GM18498 (cell line): ENCODE data around the gene CLIC5.

Experiments
- ATAC-seq: cut with Tn5 transposase; IDR thresholded peaks from one replicate; pipeline ENCODE4 v1.9.1; 2021; ENCODE audit warnings: mild to moderate bottlenecking, moderate library complexity; ENCODE audit not compliant: unreplicated experiment

CLIC5 gene

DNA sequence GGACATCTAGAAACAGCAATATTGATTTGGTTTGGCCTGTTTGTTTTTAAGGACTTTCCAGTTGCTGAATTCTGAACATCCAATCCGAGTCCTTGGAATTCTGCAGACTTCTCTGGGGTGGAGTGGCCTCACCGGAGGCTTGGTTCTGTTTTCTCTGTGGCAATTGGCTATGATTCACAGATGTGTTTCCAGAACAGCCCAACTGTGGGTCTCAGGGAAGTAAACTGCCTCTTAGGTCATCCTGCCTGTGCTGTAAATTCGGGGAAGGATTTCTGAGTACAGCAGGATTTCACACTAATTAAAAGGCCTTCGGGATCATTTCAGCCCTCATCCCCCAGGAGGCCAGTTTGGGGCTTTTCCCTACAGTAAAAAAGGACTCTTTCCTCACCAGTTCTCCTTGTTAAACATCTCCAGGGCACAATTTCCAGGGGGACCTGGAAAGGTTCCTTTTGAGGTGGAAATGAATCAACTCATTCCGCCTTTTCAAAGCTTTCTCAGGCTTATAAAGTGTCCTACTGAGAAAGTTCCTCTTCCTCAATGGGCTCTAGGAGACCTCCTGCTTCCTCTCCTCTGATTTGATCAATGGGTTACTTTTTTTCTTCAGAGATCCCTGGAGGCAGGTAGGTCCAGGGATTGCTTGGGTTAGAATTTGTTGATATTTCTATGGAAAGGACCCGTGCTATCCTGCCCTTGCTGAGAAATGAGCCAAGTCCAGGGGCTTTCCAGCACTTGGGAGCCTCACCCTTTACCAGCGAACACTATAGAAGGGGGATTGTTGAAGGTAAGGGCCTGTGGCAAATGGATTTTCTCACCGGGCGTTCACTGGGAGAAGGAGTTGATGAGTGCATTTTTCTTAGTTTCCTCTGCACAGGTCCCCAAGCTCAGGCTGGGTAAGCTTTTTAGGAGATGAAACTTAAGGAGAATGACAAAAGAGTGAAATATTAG, 114.6 kb downstream of the CLIC5 start:
- ATAC-seq = no peak

DNA sequence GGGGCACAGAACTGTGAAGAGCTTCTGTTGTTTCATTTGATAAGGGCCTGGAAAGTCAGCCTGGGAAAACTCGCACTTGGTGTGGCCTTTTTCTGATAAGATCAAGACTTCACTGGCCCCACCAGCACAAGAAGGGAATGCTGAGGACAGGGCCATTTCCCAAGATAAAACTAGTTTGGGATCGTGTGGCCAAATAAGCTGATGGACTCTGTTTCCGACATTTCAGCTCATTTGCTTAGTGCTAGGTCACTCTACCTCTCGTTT, 116.0 kb downstream of the CLIC5 start:
- ATAC-seq = no peak

DNA sequence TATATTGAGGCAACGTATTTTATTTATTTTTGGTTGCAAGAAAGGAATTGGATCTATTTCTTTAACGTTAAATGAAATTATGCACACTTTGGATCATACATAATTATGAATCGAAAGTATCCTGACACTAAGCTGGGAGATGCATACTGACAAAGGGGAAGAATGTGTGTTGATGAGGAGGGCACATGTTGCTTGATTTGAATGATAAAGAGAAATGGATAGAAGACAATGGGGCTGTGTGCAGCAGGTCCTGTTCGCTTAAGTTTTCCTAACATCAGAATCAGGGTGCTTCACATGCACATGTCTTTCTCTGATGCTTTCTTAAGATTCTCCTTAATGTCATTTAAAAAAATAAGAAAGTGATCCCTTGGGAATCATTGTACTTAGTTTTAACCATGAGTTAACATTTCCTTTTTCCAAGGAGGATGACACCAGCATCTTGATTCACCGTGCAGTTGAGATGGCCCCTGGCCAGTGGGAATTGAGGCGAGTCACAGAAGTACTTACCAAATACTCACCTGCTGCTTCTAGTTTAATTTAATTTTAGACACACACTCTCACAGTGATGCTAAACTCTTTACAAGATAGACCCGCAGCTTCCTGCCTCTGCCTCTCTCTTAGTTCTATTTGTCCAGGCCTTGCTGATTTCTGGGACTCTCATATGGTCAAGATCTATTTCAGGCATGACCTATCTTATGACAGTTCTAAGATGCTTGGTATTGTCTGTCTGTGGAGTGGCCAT, 116.5 kb downstream of the CLIC5 start:
- no peak for ATAC-seq

DNA sequence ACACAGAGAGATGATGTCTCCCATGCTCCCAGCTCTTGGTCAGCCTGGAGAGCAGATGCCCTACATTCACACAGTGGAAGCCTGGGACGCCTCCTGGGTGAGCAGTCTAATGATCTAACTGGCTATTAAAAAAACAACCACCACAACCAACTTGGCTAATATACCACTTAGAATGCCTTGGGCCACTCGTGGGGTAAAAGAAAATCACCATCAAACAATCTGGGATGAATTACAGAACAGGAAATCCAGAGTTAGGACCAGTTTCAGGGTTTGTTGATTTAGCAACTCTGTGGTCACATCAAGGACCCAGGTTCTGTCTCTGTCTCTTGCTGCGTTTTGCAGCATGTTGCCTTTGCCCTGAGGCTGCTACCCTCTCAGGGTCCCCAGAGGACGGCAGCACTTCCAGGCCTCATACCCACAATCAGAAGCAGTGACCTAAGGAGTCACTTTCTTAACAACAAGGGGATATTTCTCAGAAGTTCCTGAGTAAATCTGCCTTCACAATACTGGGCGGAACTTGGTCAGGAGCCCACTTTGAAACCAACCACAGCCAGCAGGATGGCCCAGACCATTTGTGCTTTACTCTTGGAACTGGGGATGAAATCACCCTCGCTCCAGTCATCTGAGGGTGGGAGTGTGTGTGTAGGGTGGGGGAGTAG, 118.7 kb downstream of the CLIC5 start:
- ATAC-seq = no peak

DNA sequence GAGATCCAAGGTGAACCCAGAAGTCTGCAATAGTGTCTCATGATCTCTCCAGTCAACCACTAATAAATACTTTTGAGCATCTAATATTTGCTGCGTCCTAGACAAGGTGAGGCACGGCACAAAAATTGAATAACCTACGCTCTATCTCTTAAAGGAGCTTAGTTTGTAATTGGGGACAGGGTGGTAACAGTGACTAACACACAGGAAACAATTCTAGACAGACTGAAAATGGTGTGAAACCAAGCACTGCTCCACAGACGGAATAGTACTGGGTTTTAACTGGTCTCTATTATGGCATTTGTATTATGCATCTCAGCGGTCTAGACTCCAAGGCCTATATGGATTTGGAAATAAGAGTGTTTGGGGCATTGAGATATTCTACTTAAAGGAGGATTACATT, 120.1 kb downstream of the CLIC5 start:
- ATAC-seq = no peak

DNA sequence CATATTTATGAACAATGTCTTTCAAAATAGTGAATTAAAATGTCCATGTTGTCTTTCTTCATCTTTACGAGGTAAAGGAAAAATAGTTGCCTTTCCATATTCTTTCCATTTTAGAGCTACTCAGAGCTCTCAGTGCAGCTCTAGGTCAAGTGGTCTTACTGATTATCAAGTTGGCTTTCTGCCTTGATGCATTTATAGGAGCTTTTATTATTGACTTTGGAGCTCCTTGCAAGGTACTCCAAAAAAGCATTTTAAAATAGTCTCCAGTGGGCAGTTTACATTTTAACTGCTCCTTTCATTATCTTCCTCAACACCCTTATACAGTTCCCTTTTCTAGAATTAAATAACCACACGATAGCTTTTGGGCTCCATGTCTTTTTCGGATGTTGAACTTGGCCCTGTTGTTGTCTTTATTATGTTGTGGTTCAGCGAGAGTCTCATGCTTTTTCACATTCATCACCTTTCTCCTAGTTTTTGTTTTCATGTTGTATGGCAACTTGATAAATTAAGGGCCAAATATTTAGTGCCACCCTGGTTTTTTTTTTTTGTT, 122.9 kb downstream of the CLIC5 start:
- ATAC-seq = no peak

DNA sequence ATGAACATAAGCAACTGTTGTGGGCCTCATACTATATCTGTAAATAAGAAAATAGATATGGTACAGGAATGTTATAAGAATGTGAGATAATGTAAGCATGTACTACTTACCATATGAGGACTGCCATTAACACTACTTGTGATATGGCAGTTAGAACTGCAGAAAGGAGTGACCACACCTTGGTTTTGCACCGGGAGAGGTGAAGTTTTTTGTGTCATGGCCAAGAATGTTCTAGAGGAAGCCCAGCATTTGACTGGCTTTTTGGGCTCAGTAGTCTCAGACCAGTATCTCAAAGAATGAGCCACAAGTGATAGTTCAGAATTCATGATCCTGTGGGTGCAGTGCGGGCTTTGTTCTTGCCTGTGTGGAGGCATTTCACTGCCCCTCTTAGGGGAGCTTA, 123.5 kb downstream of the CLIC5 start:
- no peak for ATAC-seq

DNA sequence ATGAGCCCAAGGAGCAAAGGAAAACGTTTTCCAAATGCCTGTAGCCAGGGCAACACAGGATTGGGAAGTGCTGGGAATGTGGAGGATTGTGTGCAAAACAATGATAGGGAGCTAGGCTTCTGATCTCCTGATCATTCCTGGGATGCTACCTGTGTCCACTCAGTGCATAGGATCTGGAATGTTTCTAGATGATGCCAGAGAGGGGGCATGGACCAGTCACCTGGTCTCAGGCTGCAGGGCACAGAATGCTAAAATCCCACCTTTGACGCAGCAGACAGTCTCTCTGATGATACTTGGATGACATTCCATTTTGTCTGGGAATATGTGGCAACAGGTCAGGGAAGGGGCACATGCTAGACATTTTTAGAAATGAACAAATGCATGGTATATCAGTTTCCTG, 128.9 kb downstream of the CLIC5 start:
- no peak for ATAC-seq

DNA sequence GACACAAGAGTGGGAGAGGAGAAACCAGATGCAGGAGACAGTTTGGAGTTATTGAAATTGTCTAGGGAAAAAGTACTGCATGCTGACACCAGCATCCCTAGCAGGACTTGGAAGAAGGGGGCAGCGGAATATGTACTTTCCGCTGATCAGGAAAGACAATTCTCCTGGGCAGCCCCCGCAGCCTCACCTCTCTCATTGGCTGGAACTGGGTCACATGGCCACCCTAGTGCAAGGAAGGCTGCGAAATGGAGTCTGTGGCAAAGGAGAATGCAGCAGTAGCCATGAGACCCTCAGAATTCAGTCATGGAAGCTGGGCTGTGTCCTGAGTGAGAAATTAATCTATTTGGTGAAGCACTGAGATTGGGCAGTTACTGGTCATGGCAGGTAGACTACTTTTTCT, 131.3 kb downstream of the CLIC5 start:
- no peak for ATAC-seq

DNA sequence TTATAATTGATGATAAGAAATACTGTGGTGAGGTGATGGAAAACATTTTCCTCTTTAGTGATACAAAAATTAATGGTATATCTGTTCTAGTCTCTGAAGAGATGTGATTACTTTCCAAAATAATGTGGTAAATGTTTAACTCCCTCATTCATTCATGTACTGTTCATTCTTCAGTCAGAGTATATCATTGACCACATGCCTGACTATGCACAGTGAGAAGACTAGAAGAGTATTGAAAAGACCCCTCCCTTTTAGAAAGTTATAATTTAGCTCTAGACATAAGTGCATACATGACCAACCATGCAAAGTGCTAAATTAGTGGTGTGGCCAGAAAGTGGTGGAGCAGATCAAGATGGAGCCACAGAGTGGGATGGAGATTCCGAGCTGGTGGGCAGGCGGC, 133.0 kb downstream of the CLIC5 start:
- no peak for ATAC-seq

DNA sequence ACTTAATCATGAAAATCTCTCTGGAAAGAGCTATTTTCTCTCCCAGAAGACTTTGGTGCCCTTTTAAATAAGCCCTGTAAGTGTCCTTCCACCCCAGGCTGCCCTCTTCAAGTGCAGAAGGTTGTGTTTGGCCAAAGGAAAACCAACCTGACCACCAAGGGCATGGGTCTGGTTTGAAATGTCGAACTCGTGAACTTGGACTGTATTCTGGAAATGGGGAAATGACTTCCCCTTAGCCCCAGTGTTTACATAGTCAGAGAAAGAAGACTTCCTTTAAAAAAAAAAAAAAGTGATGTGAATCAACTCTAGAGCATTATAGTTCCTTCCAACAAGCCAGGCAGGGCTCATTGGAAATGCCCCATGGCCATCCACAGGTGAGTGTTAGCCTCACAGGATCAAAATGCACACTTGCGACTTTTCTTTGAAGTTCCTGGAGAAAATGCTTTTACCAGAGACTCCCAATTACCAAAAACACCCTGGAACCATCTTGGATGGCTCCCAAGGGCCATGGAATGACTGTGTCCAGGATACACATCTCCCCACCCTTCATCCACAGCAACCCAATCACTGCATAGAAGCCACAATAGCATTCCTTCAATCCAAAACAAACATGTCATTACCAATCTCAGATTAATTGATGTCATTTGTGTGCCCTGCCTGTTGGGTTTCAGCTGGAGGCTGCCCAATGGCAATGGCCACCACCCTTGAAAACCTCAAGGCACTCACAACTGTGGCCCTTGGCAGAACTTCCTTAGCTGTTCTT, 133.8 kb downstream of the CLIC5 start:
- no peak for ATAC-seq

DNA sequence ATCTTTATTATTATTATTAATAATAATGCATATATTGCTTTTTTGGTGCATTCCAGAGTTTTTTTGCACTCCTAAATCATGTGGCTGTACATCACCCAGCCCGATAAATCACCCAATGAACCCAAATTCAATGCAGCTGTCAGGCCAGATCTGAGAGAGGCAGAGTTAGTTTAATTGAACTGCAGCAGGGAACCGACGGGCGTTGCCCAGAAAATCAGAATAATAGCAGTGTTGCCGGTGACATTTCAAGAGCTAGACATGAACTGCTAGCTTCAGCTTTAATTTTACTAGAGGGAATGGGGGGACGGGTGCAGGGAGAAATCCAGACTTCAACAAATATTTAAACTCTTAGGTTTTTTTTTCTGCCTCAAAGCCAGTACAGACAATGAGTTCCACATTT, 135.0 kb downstream of the CLIC5 start:
- no peak for ATAC-seq

DNA sequence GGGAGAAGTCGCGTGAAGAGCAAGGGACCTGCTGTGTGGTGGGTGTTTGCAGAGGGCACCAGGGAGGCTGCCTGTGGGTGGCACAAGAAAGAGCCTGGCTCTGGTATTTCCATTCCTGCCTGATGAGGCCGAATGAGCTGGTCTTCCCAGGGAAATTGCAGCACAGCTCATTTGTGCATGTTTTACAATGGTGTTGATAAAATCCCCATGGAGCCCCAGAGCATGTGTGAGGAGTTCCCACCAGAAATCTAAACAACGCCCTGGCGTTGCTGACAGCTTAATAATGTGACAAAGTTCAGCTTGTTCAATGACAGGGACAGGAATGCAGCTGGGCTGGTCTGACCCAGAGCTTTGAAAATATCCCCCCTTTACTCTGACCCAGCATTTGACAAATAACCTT, 135.5 kb downstream of the CLIC5 start:
- ATAC-seq = no peak

DNA sequence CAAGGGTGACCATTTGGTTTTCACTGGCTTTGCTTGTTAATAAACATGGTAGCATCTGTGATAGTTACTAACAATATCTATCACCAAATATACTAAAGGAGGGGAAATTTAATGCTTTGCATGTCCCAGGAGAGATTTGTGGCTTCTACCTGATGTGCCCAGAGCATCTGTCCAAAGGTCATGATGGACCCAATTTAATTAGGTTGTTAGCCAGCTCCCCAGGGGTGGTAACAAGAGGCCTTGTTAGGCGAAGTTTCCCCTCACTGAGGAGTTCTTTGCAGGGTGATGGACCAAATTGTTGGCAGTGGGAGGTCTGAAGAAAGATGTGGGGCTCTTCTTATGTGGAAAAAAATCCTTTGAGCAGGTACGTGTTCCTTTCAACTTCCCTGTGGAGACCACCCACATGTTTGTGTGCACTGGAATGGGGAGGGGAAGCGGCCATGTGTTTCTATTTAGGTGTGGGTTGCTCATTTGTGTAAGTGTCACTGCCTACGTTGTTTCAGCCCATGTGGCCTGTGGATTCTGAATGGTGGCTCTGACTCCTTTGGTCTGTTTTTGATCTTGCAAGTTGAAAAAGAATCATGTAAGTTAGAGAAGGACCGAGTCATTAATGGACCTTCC, 137.6 kb downstream of the CLIC5 start:
- no peak for ATAC-seq

DNA sequence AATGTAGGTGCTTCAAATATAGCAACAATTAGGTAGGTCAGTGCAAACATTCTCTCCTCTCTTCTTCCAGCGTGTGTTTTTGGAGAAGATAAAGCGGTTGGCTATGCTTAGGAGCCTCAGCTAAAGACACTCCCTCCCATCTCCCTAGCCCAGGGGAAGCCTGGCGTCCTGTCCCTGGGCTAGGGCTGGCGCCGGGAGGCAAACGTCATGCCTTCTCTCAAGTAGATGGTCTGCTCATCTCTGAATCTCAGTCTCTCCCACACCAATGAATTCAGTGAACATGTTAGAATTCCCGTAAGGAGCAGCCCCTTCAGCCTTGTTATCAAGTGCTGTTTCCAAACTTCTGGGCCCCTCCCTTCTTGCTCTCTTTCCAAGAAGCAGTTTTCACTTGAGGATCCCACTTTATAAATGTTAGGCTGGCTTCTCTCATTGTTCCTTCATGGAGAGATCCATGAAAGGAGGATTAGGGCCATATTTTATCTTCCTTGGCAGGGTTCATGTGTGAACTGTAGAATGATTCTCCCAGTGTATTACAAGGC, 142.8 kb downstream of the CLIC5 start:
- no peak for ATAC-seq

DNA sequence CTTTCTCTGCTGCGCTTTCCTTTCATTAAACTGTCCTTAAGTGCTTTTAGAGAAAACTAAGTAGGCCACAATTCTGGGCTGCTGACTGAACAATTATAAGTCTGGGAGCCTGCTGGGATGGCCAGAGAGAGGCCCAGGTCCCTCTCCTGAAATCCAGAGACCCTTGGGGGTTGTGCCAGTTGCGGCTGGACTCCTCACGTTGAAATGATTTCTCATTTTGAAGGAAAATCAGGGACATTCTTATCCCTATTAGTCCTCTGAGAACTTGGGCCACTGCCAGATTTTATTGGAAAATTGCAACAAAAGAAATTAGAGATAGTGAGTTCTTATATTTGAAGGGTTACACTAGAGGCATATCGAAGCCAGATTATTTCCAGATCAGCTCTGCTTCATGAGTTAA, 145.1 kb downstream of the CLIC5 start:
- ATAC-seq = no peak

DNA sequence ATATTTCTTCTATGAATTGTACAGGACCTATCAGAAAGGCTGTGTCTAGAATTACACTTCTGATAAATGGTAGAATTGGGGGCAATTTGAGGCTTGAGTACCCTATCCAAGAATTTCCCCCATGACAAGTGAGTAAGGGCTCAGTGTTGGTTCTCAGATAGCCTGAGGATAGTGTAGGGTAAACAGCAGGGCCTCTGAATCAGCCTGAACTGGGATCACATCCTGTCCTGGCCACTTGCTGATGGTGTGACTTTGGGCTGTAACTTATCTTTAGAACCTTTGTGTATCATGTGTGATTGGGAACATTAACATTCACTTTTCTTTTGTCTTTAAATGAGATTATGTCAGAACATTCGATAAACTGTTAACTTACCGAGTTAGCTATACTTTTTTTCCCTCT, 151.0 kb downstream of the CLIC5 start:
- ATAC-seq = no peak

DNA sequence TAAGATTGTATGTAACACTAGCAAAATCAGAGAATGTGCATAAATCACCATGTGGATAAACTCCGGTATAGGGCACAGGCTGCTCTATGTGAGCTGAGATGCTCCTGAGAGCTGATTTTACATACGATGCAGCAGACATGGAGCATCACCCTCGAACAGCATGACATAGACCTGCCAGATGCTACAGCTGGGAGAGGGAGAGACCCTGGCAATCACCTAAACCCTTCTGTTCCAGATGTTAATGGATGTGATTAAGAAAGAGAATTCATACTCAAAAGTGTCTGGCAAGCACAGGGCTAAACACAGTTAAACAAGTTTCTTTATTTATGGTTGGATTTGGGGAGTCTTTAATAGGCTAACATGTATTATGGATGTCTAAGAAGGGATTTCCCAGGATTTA, 157.0 kb downstream of the CLIC5 start:
- no peak for ATAC-seq

DNA sequence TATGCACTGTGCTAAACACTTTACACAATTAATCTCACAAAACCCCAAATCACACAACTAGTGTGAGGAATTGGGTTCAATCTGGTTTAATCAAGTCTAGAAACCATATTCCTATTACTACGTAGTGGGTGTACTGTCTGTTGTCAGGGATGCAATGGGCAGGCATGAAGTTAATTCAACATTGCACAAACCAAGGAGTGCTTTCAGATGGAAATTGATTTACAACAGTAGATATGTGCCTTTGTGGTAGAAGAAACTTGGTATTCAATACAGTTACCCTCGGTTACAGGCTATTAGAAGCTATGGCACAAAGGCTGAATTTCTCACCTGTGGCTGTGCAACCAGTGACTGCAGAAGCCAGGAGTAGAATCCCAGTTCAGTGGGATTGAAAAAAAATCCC, 157.8 kb downstream of the CLIC5 start:
- no peak for ATAC-seq
